IPS-NIHi7 (cell line): ENCODE data around the gene BDKRB1.
A peak's percentile ranks its signal among the peaks of the same experiment; 100 is the strongest.

Experiments
- DNase-seq: peaks from one replicate; pipeline ENCODE4 v3.0.0; 2012; ENCODE audit warnings: mixed read lengths; ENCODE audit errors: extremely low spot score

The BDKRB1 gene

GRCh38 chr14:96281486-96281885 lies 25.5 kb downstream of the BDKRB1 start:
- no peak for DNase-seq

- no peak for DNase-seq
These were observed 28.0 kb downstream of the BDKRB1 start for GRCh38 chr14:96284008-96284407.

GRCh38 chr14:96284430-96284829 lies 28.4 kb downstream of the BDKRB1 start:
- no peak for DNase-seq

- DNase-seq = no peak
These were observed 29.7 kb downstream of the BDKRB1 start for GRCh38 chr14:96285667-96286066.

- DNase-seq = no peak
These were observed 30.2 kb downstream of the BDKRB1 start for GRCh38 chr14:96286251-96286650.

GRCh38 chr14:96287856-96288255 lies 31.8 kb downstream of the BDKRB1 start:
- no peak for DNase-seq

- DNase-seq = no peak
These were observed 38.2 kb downstream of the BDKRB1 start for GRCh38 chr14:96294246-96294645.

- DNase-seq = no peak
These were observed 41.0 kb downstream of the BDKRB1 start for GRCh38 chr14:96297000-96297399.

- DNase-seq = no peak
These were observed 42.0 kb downstream of the BDKRB1 start for GRCh38 chr14:96297997-96298515.

GRCh38 chr14:96299441-96299840 lies 43.4 kb downstream of the BDKRB1 start:
- DNase-seq = no peak

GRCh38 chr14:96303981-96304380 lies 48.0 kb downstream of the BDKRB1 start:
- no peak for DNase-seq

- peak; percentile 69 for DNase-seq
These were observed 48.9 kb downstream of the BDKRB1 start for GRCh38 chr14:96304956-96305355.

GRCh38 chr14:96307434-96307833 lies 51.4 kb downstream of the BDKRB1 start:
- DNase-seq = no peak

- DNase-seq = no peak
These were observed 53.3 kb downstream of the BDKRB1 start for GRCh38 chr14:96309133-96309895.

GRCh38 chr14:96309896-96310330 lies 53.9 kb downstream of the BDKRB1 start:
- DNase-seq = peak; percentile 12

- no peak for DNase-seq
These were observed 54.9 kb downstream of the BDKRB1 start for GRCh38 chr14:96310906-96311305.
